SU-DHL-6 (cell line): Measurements from ENCODE around the gene DDX39B.

Source experiments
- H2AFZ ChIP-seq: fragments of 200-600 bp; sonication (generic); 2 replicates; pipeline ENCODE4 v1.6.1; 2014; ENCODE audit warnings: low read depth, mild to moderate bottlenecking, moderate library complexity, mixed read lengths, antibody characterized with exemption, low read length; ENCODE audit not compliant: severe bottlenecking
- H3F3A ChIP-seq: fragments of 200-600 bp; shearing (Covaris generic); 2 replicates; pipeline ENCODE4 v1.6.0; 2016; ENCODE audit warnings: antibody characterized with exemption, mild to moderate bottlenecking; ENCODE audit not compliant: insufficient read depth
- H3K27ac ChIP-seq: fragments of 200-600 bp; sonication (generic); 2 replicates; pipeline ENCODE4 v1.5.1; 2016; ENCODE audit warnings: low read depth, mild to moderate bottlenecking, low read length, moderate library complexity, mixed read lengths
- H3K27me3 ChIP-seq: fragments of 200-600 bp; sonication (generic), shearing (Covaris generic); 2 replicates; pipeline ENCODE4 v1.6.0; 2014; ENCODE audit warnings: mild to moderate bottlenecking, low read length
- H3K36me3 ChIP-seq: fragments of 200-600 bp; sonication (generic); 2 replicates; pipeline ENCODE4 v1.6.1; 2014; ENCODE audit warnings: mild to moderate bottlenecking, low read length, mixed read lengths
- H3K4me2 ChIP-seq: fragments of 300-600, 200-600 bp; shearing (Covaris generic), sonication (generic); 2 replicates; pipeline ENCODE4 v1.6.0; 2014; ENCODE audit warnings: low read length, low read depth, mild to moderate bottlenecking; ENCODE audit not compliant: poor library complexity, severe bottlenecking
- H3K4me3 ChIP-seq: fragments of 200-600 bp; sonication (generic); 2 replicates; pipeline ENCODE4 v1.5.1; 2014; ENCODE audit warnings: antibody characterized with exemption, low read length, mild to moderate bottlenecking, mixed read lengths; ENCODE audit not compliant: insufficient read depth, poor library complexity, severe bottlenecking
- H3K79me2 ChIP-seq: fragments of 200-600 bp; sonication (generic); 2 replicates; pipeline ENCODE4 v1.6.1; 2014; ENCODE audit warnings: mild to moderate bottlenecking, low read length, moderate library complexity; ENCODE audit not compliant: insufficient read depth
- H3K9ac ChIP-seq: fragments of 200-600 bp; sonication (generic); 2 replicates; pipeline ENCODE4 v1.7.0; 2014; ENCODE audit warnings: mild to moderate bottlenecking, low read length
- H3K9me2 ChIP-seq: fragments of 200-600 bp; sonication (generic); replicated peaks from 2 replicates; pipeline ENCODE4 v1.6.1; 2014; ENCODE audit warnings: low read length; ENCODE audit not compliant: insufficient read depth
- H3K9me3 ChIP-seq: fragments of 200-600 bp; sonication (generic); 2 replicates; pipeline ENCODE4 v1.6.1; 2014; ENCODE audit warnings: low read length, mixed read lengths; ENCODE audit not compliant: insufficient read depth
- H4K20me1 ChIP-seq: fragments of 200-600 bp; sonication (generic); 2 replicates; pipeline ENCODE4 v1.6.1; 2014; ENCODE audit warnings: low read depth, mild to moderate bottlenecking, antibody characterized with exemption, low read length, moderate library complexity, mixed read lengths
- CTCF ChIP-seq: fragments of 200-600 bp; sonication (generic); IDR thresholded peaks from one replicate; pipeline ENCODE4 v1.5.1; 2017; ENCODE audit warnings: antibody characterized with exemption, mild to moderate bottlenecking, low read length, moderate library complexity; ENCODE audit not compliant: insufficient read depth, poor library complexity, severe bottlenecking
- EZH2phosphoT487 ChIP-seq: fragments of 200-600 bp; sonication (generic), shearing (Covaris generic); conservative IDR thresholded peaks from 2 replicates; pipeline ENCODE4 v1.6.1; 2018; ENCODE audit warnings: mild to moderate bottlenecking, antibody characterized with exemption, low read length, moderate library complexity, mixed read lengths

DDX39B gene

GRCh38 chr6:31547727-31548543, 6.1 kb upstream of the DDX39B start:
- peak overlapping the region; percentile 0 for H2AFZ ChIP-seq

DNA sequence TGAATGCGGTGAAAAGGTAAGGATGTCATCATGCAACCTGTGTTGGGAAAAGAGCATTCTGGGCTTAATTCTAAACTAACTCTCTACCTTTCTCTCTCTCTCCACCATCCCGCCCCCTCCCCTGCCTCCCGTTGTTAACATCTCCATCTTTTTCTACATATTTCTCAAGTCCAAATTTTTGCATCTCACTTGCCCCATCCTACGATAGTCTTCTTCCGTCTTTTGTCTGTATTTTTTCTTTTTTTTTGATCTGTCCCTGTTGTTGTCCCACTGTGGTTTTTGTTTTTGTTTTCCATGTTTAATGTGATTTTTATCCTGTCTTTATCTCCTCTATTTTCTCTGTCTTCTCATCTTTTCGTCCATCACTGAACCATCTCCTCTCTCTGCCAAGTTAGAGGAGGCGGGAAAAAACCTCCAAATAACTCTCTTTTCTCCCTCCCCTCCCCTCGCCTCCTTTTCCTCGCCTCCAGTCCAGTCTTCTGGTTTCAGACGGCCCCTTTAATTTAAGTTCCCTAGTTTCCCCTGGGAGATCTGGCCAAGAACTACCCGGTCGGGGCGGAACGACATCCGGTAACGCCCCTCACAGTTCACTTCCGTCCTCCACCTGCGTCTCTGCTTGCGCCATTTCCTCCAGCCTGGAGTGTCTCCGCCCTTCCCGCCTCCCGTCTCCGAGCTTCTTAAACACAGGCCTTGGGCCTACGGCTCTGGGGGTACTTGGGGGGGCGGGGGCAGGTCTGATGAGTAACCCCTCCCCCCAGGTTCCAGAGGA, 5.3 kb upstream of the DDX39B start, which contains the start of gene NFKBIL1:
TSS of gene NFKBIL1 (plus strand) at position 651 of the 769 bp plus-strand sequence. CDS start at position 738, 87 bp downstream.
- H3K79me2 ChIP-seq = peaks cover 11% of the 10 kb centered on the region
- H4K20me1 ChIP-seq = no peaks in the 10 kb centered on the region
- peak within 1 kb of the TSS; percentile 43 for H2AFZ ChIP-seq
- H3K9me3 ChIP-seq = no peaks in the 10 kb centered on the region
- peak within 1 kb of the TSS; percentile 60 for H3K4me3 ChIP-seq
- H3K9ac ChIP-seq = peak within 1 kb of the TSS; percentile 61
- 0 out of 2 replicates have a peak, but pooled peaks cover 4% of the 10 kb centered on the region for H3K36me3 ChIP-seq
- no peaks in the 10 kb centered on the region for H3K9me2 ChIP-seq
- peak within 1 kb of the TSS; percentile 87 for H3K4me2 ChIP-seq
- no peak for TF ChIP-seq EZH2phosphoT487
- TF ChIP-seq CTCF = no peak
- H3F3A ChIP-seq = peaks cover 49% of the 10 kb centered on the region
- peak within 1 kb of the TSS; percentile 71 for H3K27ac ChIP-seq
- no peaks in the 10 kb centered on the region for H3K27me3 ChIP-seq

More at GRCh38 chr6:31547727-31548543, 6.1 kb upstream of the DDX39B start:
- H3K79me2 ChIP-seq = peaks cover 11% of the 10 kb centered on the region
- H3K4me3 ChIP-seq = peak overlapping the region; percentile 60
- peaks cover 46% of the 10 kb centered on the region for H3F3A ChIP-seq
- H3K27me3 ChIP-seq = no peaks in the 10 kb centered on the region
- no peaks in the 10 kb centered on the region for H4K20me1 ChIP-seq
- TF ChIP-seq CTCF (no peak), EZH2phosphoT487 (no peak)
- peak overlapping the region; percentile 87 for H3K4me2 ChIP-seq
- peak overlapping the region; percentile 71 for H3K27ac ChIP-seq
- no peaks in the 10 kb centered on the region for H3K9me2 ChIP-seq
- H3K36me3 ChIP-seq = 0 out of 2 replicates have a peak, but pooled peaks cover 4% of the 10 kb centered on the region
- H3K9me3 ChIP-seq = no peaks in the 10 kb centered on the region
- H3K9ac ChIP-seq = peak overlapping the region; percentile 61

DNA sequence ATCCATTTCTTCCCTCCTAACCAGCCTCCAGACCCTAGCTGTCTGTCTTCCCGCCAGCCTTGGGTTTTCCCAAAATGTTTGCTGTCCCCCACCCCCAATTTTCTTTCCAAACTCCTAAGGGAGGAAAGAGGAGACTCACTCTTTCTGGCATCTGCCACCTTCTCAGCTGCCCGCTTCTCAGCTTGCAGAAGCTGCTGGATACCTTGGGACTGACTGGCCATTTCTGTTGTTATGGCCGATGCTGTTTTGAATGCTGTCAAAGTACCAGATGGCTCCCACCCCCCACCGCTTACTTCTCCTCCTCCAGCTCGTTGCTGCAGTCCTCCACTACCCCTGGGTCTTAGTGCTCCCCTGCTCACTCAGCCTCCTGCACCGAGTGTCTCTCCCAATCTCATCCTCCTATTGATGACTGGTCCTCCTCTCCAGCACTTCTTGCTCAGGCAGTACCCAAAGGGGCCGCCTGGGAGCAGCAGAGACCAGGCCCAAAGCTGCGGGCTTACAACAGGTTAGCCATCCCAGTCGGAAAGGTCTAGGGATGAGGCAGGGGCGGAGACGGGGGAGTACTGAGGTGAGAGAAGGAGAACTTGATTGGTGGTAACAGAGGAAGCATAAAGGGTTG, 4.6 kb upstream of the DDX39B start, which contains the start of gene ATP6V1G2:
TSS of gene ATP6V1G2 (minus strand) at position 270 of the 619 bp plus-strand sequence. CDS start at position 221, 49 bp downstream.
- peak within 1 kb of the TSS; percentile 71 for H3K27ac ChIP-seq
- H3K9me2 ChIP-seq = no peaks in the 10 kb centered on the region
- peak within 1 kb of the TSS; percentile 60 for H3K4me3 ChIP-seq
- H3F3A ChIP-seq = peaks cover 52% of the 10 kb centered on the region
- peak within 1 kb of the TSS; percentile 61 for H3K9ac ChIP-seq
- H3K27me3 ChIP-seq = no peaks in the 10 kb centered on the region
- H2AFZ ChIP-seq = peak within 1 kb of the TSS; percentile 43
- H4K20me1 ChIP-seq = no peaks in the 10 kb centered on the region
- no peaks in the 10 kb centered on the region for H3K9me3 ChIP-seq
- TF ChIP-seq EZH2phosphoT487 = no peak
- TF ChIP-seq CTCF = peak; percentile 100
- H3K79me2 ChIP-seq = peaks cover 15% of the 10 kb centered on the region
- peak within 1 kb of the TSS; percentile 87 for H3K4me2 ChIP-seq
- 0 out of 2 replicates have a peak, but pooled peaks cover 4% of the 10 kb centered on the region for H3K36me3 ChIP-seq
